GM13977 (cell line): ENCODE data around the gene WWOX.

Experiments used
- DNase-seq: peaks from one replicate; pipeline ENCODE4 v3.0.0; 2012; ENCODE audit warnings: low spot score
- in situ Hi-C: fragments of 300-500 bp; cut with MboI; formaldehyde crosslinking; loops from one replicate; pipeline ENCODE4 v1.12.0; 2022; ENCODE audit warnings: low sequenced_read_pairs, low pct_unique_long_range_greater_than_20kb, mixed read lengths, inconsistent platforms; ENCODE audit not compliant: unreplicated experiment
- TF ChIP-seq, protein P1 (sequence below): IDR thresholded peaks from 2 replicates; pipeline ENCODE4 v1.5.1; 2012; ENCODE audit warnings: mild to moderate bottlenecking, control low read depth; ENCODE audit not compliant: insufficient read depth; ENCODE audit errors: extremely low read depth, missing control alignments

WWOX gene

DNA sequence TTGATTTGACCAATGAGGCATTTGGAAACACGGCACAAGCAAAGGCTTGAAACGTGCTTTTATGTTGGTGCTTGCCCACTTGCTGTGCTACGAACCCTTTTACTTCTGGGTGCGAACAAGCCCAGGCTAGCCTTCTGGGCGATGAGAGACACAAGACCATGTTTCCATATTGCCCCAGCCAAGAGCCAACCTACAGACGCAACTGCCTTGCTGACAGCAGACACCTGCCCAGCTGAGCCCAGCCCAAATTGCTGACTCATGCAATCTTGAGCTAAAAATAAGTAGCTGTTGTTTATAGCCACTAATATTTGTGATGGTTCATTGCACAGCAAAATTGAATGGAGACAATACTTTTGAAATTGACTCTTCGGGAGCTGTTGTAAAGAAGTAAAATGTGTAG, 464.5 kb downstream of the WWOX start:
- TF ChIP-seq, protein P1, sequence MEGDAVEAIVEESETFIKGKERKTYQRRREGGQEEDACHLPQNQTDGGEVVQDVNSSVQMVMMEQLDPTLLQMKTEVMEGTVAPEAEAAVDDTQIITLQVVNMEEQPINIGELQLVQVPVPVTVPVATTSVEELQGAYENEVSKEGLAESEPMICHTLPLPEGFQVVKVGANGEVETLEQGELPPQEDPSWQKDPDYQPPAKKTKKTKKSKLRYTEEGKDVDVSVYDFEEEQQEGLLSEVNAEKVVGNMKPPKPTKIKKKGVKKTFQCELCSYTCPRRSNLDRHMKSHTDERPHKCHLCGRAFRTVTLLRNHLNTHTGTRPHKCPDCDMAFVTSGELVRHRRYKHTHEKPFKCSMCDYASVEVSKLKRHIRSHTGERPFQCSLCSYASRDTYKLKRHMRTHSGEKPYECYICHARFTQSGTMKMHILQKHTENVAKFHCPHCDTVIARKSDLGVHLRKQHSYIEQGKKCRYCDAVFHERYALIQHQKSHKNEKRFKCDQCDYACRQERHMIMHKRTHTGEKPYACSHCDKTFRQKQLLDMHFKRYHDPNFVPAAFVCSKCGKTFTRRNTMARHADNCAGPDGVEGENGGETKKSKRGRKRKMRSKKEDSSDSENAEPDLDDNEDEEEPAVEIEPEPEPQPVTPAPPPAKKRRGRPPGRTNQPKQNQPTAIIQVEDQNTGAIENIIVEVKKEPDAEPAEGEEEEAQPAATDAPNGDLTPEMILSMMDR: no peak
- in situ Hi-C loops: no loop called here
- DNase-seq: no peak

DNA sequence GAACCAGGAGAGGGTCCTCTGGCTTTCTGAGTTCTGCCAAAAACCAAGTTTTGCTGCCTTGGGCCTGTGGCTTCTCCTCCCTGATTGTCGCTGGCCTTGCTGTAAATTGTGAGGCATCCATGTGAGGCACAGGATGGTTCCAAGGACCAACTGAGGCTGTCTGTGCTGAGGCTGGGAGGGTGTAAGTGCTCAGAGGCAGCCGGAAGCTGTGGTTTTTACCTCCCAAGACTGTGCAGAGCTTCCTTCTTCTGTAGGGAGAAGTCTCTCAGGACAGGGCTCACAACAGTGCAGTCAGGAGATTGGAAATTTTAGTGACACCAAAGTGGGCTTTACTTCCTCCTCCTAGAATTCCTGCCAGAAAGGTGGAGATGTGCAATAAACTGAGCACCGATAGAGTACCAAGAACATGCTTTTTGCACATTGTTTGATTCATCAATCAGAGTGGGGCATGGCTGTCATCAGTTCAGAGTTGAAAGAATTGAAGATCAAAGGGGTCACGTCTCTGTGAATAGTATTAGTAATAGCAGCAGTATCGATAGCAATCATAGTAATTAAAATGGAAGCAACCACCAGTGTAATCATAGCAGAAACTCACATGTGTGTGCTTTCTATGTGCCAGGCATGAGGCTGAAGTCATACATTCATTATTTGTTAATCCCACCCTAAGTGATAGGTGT, 467.1 kb downstream of the WWOX start:
- DNase-seq: no peak
- in situ Hi-C loops: no loop called here
- TF ChIP-seq, protein P1: no peak

DNA sequence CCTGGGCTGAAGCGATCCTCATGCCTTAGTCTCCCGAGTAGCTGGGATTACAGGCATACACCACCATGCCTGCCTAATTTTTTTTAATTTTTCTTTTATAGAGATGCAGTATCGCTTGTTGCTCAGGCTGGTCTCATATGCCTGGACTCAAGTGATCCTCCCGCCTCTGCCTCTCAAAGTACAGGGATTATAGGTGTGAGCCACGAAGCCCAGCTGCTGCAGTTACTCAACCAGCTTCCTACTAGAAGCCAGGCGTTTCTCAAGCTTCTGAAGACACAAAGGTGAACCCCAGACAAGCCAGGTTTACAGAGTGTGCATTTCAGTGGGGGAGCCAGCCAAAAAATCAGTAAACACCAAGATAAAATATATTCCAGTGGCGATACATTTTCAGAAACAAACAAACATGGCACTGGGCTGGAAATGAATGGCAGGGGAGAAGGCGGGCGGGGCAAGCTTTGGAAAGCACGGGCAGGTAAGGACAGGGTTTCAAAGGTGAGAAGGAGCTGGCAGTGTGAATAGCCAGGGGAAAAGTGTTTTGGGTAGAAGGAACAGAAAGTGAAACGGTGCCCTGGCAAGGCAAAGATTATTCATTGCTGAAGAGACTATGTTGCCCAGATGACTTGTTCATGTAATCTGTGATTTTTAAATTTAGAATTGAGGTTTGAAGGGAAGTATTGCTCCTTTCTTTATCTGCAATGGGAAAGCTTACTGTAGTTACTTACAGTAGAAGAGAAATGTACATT, 471.1 kb downstream of the WWOX start:
- TF ChIP-seq, protein P1: no peak
- in situ Hi-C loops: no loop called here
- no peak for DNase-seq

DNA sequence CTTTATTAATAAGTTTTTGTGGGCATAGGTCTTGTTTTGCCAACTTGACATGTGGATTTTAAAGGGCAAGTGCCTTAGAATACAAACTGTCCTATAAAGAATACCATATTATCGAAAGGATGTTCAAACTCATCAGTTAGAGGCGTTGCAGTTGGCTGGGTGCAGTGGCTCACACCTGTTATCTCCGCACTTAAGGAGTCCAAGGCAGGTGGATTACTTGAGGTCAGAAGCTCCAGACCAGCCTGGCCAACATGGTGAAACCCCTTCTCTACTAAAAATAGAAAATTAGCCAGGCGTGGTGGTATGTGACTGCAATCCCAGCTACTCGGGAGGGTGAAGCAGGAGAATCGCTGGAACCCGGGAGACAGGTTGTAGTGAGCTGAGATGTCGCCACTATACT, 472.0 kb downstream of the WWOX start:
- in situ Hi-C loops: no loop called here

DNA sequence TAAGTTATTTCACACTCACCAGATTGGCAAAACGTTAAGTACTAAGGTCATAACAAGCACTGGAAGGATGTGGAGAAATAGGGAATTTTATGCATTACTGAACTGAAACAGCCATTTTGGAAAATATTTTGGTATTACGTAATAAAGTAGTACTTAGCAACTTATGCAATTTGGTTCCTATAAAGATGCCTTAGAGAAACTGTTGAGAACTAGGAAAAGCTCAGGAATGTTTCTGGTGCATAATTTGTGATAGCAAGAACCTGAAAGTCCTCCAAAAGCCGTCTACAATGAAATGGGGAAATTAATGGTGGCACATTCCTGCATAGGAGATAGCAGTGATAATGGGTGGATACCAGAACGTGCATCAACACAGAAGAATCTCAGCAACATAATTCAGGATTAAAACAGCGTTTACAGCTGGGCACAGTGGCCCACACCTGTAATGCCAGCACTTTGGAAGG, 472.5 kb downstream of the WWOX start:
- in situ Hi-C loops: no loop called here
- TF ChIP-seq, protein P1: no peak
- no peak for DNase-seq

More for the DNA sequence above, 472.0 kb downstream of the WWOX start:
- TF ChIP-seq, protein P1: no peak
- no peak for DNase-seq

DNA sequence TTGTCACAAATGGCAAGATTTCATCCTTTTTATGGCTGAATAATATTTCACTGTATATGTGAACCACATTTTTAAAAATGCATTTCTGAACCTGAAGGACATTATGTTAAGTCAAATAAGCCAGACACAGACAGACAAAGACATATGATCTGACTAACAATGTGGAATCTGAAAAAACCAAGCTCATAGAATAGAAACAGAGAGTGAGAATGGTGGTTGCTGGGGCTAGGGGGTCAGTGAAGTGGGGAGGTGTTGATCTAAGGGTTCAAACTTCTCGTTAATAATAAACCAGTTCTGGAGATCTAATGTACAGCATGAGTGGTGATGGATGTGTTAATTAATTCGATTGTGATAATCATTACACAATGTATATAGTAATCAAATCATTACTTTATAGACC, 475.1 kb downstream of the WWOX start:
- DNase-seq: no peak
- TF ChIP-seq, protein P1: no peak
- in situ Hi-C loops: no loop called here
